NCI-H345 (cell line): ENCODE measurements around the gene ZDHHC11B.
A peak's percentile ranks its signal among the peaks of the same experiment; 100 is the strongest.
"Not testable (repeated sequence)": the region's sequence is repeated elsewhere in the genome, so short reads cannot be mapped to it uniquely, and the experiment has no call there.

Experiments used
- DNase-seq: peaks from one replicate; lab custom pipeline; 2025; lab: John Stamatoyannopoulos, UW

Gene ZDHHC11B

DNA sequence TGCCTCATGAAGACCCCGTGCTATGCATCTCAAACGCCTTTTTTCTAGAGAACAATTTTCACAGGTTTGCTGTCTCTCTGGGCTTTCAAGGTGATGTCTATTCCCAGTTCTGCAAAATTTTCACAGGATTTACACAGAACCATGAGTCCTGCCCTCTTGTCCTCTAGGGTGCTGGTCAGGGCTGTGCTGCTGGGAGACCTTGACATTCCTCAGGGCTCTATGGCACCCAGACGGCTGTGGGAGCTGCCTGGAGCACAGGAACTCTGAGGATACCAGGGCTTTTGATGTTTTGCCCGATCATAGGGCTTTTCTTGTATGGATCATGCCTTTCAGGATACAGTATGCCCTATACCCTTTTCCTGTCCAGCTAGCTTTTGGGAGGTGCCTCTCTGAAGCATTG, 68.9 kb downstream of the ZDHHC11B start:
- DNase-seq, result not testable (repeated sequence)

DNA sequence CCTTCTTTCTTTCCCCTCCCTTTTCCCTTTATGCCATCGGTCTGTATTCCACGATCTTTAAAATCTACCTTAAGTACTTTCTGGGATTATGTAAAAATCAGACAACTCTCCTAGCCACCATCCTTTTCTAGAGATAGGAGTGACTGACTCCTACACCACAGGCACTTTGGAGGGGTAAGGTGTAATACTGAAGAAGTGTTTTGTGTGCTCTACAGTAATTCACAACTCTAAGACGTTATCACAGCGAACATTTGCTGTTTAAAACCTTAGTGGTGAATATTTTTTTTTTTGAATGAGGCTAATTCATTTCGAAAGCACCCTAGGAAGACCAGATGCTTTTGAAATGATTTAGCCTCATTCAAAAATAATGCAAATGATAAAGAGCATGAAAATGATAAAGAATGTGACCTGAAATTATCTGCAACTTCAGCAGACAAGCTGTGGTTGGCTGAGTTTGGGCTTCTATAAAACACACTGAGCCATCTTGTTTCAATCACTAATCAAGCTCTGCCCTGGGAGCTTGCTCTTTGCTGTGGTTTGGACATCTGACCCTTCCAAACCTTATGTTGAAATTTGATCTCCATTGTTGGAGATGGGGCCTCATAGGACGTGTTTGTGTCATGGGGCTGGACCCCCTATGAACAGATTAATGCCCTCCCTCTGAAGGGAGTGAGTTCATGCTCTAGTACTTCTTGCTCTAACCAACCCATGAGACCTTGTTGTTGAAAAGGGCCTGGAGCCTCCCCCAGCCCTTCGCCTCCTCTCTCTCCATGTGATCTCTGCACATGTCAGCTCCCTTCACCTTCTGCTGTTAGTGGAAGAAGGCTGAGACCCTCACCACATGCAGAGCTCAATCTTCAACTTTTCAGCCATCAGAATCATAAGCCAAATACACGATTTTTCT, 70.1 kb downstream of the ZDHHC11B start:
- not testable (repeated sequence) for DNase-seq

GRCh38 chr5:713686-714085, 70.8 kb downstream of the ZDHHC11B start:
- DNase-seq, result not testable (repeated sequence)

DNA sequence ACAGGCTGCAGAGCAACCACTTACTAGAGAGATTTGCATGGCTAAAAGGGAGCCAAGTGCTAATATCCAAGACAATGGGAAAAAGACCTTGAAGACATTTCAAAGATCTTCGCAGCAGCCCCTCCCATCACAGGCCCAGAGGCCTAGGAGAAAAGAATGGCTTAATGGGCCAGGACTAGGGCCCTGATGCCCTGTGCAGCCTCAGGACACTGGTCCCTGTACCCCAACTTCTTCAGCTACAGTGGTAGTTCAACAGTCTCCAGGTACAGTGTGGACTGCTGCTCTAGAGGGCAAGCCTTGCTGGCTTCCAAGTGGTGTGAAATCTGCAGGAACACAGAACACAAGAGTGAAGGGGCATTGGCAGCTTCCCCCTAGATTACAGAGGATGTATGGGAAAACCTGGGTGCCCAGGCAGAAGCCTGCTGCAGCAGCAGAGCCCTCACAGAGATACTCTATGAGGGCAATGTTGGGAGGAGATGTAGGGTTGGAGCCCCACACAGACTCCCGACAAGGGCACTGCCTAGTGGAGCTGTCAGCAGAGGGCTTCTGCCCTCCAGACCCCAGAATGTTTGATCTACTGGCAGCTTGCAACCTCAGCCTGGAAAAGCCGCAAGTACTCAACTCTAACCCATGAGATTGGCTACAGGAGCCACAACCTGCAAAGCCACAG, 75.5 kb downstream of the ZDHHC11B start:
- not testable (repeated sequence) for DNase-seq

GRCh38 chr5:708374-708773, 76.2 kb downstream of the ZDHHC11B start:
- DNase-seq, result not testable (repeated sequence)

DNA sequence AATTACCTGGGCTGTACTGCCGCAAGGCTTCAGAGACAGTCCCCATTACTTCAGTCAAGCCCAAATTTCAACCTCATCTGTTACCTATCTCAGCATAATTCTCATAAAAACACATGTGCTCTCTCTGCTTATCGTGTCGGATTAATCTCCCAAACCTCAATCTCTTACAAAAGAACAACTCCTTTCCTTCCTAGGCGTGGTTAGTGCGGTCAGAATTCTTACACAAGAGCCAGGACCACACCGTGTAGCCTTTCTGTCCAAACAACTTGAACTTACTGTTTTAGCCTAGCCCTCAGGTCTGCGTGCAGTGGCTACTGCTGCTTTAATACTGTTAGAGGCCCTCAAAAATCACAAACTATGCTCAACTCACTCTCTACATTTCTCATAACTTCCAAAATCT, 78.4 kb downstream of the ZDHHC11B start:
- DNase-seq, result not testable (repeated sequence)

DNA sequence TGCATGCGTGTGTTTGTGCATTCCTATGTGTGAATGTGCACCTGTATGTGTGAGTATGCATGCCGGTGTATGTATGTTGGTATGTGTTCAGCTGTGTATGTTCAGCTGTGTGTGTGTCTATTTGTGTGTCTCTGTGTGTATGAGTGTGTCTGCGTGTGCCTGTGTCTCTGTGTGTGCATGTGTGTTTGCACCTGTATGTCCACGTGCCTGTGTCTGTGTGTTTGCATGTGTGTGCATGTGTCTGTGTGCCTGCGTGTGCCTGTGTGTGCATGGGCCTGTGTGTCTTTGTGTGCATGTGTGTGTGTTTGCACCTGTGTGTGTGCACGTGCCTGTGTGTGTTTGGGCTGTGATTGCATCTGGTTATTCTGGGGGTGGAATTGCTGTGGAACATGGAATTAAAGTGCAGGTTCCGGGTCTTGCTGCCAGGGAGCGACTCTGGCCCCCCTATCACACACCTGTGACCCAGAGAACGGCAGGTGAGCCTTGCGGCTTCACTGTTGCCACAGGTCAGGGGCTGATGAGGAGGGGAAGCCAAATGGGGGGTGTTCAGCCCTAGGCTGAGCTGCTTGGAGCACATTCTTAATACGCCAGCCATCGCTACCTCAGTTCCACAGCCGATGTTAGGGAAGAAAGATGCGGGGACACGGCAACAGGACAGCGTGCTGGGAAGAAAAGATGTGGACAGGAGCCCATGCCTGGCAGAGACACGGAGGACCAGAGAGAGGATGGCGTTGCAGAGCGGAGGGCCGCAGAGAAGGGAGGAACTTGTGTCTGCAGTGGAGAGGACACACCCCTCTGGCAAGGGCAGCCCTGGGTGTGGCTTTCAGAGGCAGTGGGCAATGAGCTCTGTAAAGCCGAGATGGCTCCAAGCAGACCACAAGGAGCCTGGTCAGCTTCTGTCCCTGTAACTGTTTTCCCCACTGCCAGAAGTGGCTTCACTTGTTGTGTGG, 87.5 kb downstream of the ZDHHC11B start:
- DNase-seq, result not testable (repeated sequence)

GRCh38 chr5:696191-696590, 88.3 kb downstream of the ZDHHC11B start:
- not testable (repeated sequence) for DNase-seq

DNA sequence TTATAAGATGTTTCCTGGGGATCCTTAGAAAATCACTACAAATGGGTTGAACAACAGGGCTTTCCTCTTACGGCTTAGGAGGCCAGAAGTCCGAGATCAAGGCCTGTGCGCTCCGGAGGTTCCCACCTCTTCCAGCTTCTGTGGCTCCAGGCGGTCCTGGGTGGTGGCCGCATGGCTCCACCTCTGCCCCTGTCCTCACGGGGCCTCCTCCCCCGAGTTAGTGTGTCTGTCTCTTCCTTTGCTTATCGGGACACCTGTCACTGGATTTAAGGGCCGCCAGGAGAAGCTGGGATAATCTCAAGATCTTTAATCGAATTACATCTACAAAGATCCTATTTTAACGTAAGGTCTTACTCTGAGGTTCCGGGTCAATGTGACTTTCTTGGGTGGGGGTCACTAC, 89.1 kb downstream of the ZDHHC11B start:
- not testable (repeated sequence) for DNase-seq

DNA sequence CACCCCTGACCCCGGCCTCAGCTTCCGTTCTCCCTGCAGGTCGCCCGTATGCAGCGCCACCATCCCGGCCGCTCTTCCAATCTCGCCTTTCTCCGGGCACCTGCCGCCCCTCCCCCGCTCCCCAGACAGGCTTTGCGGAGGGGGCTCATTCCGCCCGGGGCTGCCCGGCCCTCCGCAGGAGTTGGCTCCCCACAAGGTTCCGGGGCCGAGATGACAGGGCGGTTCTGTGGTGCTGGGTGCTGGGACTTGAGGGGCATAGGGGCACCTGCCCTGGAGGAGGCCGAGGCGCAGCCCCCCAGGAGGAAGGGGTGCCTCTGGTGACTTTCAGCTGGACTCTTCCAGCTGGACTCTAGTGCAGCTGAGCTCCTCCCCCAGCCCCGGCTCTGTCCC, 90.5 kb downstream of the ZDHHC11B start:
- not testable (repeated sequence) for DNase-seq

DNA sequence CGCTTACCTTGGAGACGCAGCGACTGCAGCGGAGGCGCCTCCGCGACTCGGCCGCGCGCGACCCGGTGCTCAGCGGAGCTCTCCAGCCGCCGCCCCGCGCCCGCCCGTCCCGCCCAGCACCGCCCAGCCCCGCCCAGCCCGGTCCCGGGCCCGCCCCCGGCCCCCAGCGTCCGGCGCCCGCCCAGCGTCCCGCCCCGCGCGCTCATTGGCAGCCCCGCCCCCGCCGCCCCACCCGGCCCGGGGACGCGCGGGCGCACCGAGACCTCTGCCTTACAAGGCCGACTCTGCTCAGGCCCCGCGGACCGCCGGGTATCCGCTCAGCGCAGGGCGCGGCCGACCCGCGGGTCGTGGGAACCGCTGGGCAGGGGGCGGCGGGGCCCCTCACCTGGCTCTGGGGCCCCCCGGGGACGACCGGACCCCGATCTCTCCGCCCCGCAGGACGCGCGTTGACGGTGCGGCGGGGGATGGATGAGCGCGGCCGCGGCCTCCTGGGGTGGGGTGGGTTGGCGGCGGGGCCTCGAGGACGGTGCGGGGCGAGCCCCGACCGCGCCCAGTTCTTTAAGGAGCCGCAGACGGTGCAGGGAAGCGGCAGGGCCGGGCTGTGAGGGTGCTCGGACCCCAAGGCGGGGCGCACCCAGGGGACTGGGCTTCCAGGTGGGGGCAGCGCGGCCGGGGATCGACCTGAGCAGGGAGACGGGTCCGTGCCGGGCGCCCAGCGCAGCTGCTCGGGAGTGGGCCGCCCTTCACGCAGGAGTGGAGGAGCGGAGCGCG, 91.1 kb downstream of the ZDHHC11B start, which contains the start of gene TPPP:
TSS of gene TPPP (minus strand) at position 82 of the 771 bp plus-strand sequence. CDS start 15,292 bp downstream, outside the sequence.
- DNase-seq, result peak; percentile 82

DNA sequence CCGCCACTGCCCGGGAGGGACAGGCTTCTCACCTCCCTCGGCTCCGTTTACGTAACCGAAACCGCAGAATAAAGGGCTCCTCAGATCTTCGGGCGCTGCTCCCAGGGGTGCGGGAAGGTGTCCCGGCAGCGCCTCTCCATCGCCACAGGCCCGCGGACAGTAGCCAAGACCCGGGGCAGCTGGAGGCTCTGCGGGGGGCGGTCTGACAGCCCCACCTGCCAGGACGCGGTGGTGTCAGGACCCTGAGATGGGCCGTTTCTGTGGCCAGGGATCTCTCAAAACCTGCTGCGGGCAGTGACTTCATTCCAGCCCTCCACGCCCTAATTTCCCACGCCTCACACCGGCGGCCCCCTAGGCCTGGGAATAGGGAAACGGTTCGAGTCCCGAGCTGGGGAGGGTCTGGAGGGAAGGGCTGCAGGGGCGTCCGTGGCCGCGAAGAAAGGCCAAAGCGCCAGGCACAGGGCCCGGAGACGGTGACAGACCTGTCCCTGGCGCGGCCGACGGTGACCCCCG, 91.9 kb downstream of the ZDHHC11B start:
- not testable (repeated sequence) for DNase-seq

DNA sequence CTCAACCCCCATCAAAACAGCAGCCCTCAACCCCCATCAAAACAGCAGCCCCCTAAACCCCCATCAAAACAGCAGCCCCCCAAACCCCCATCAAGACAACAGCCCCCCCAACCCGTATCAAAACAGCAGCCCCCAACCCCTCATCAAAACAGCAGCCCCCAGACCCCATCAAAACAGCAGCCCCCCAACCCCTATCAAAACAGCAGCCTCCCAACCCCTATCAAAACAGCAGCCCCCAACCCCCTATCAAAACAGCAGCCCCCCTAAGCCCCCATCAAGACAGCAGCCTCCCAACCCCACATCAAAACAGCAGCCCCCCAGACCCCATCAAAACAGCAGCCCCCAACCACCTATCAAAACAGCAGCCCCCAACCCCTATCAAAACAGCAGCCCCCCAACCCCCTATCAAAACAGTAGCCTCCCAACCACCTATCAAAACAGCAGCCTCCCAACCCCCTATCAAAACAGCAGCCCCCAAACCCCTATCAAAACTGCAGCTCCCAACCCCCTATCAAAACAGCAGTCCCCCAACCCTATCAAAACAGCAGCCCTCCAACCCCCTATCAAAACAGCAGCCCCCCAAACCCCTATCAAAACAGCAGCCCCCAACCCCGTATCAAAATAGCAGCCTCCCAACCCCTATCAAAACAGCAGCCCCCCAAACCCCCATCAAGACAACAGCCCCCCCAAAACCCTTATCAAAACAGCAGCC, 92.6 kb downstream of the ZDHHC11B start:
- no peak for DNase-seq

- not testable (repeated sequence) for DNase-seq
These were observed 93.5 kb downstream of the ZDHHC11B start for GRCh38 chr5:691049-691448.

GRCh38 chr5:690293-690692, 94.2 kb downstream of the ZDHHC11B start:
- not testable (repeated sequence) for DNase-seq

- DNase-seq, result peak; percentile 29
These were observed 96.0 kb downstream of the ZDHHC11B start for GRCh38 chr5:688348-689010.

GRCh38 chr5:686936-687335, 97.6 kb downstream of the ZDHHC11B start:
- DNase-seq, result not testable (repeated sequence)

GRCh38 chr5:686172-686523, 98.4 kb downstream of the ZDHHC11B start:
- DNase-seq, result not testable (repeated sequence)
